Measurements from ENCODE around the gene NRIP3.

DNA sequence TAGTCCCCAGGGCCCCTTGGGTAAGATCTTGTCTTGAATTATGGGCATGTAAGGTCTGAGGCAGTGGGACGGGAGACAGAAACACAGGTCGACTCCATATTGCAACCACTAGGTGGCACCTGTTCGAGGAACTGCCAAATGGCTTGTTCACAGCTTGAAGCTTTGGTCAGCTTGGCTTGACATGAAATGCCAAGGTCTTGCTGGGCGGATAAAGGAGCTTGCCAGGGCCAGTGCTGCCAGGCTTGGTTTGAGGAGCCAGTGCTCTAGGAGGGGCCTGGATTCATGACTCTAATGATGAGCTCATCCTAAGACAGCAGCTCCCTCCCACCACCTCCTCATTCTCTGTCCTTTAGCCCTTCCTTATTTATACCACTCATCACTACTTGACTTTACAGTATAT lies 11.9 kb upstream of the NRIP3 start:
- TF ChIP-seq, protein P1, sequence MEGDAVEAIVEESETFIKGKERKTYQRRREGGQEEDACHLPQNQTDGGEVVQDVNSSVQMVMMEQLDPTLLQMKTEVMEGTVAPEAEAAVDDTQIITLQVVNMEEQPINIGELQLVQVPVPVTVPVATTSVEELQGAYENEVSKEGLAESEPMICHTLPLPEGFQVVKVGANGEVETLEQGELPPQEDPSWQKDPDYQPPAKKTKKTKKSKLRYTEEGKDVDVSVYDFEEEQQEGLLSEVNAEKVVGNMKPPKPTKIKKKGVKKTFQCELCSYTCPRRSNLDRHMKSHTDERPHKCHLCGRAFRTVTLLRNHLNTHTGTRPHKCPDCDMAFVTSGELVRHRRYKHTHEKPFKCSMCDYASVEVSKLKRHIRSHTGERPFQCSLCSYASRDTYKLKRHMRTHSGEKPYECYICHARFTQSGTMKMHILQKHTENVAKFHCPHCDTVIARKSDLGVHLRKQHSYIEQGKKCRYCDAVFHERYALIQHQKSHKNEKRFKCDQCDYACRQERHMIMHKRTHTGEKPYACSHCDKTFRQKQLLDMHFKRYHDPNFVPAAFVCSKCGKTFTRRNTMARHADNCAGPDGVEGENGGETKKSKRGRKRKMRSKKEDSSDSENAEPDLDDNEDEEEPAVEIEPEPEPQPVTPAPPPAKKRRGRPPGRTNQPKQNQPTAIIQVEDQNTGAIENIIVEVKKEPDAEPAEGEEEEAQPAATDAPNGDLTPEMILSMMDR (IDR thresholded peaks at IDR 0.05; ENCODE audit: low read depth, low read length) = peak; percentile 84
- no peak; the same call in 1 of the 2 replicates for TF ChIP-seq MAX (IDR thresholded peaks at IDR 0.05; ENCODE audit: low read depth, low read length)

Measured in NB4 (cell line).